IMR-90 (cell line): Measurements from ENCODE around the gene GOLGA8F. TPM values are rescaled to one million over a fixed set of nuclear protein-coding genes. Genes with fewer than 3 reads are reported as not detected.
"Not testable (repeated sequence)": the region's sequence is repeated elsewhere in the genome, so short reads cannot be mapped to it uniquely, and the experiment has no call there.

Experiments used
- ATAC-seq: fragments of 200-7000 bp; cut with Tn5 transposase; 2 replicates; pipeline ENCODE4 v1.9.1; 2020; ENCODE audit warnings: low read depth, mild to moderate bottlenecking, moderate library complexity
- Bru-seq: library from RNA; stranded (reverse); fragments of 400-500 nt; gene quantifications from one replicate; lab custom pipeline; 2021; lab: Mats Ljungman, UMichigan
- BruChase-seq, 2 experiments: library from RNA; stranded (reverse); fragments of 400-500 nt; gene quantifications; one replicate each; lab custom pipeline; 2021; lab: Mats Ljungman, UMichigan
- BruUV-seq: library from RNA; stranded (reverse); fragments of 400-500 nt; replicated peaks from 2 replicates; lab custom pipeline; 2021; lab: Mats Ljungman, UMichigan
- CTCF ChIA-PET: fragments of 300-600 bp; formaldehyde crosslinking; extraction: SDS; loops from one replicate; lab custom pipeline; 2021; ENCODE audit warnings: antibody characterized with exemption; lab: Yijun Ruan, JAX
- POLR2A ChIA-PET: fragments of 300-600 bp; sonication (Branson Sonifier 250); formaldehyde crosslinking; loops from one replicate; lab custom pipeline; 2022; ENCODE audit warnings: antibody characterized with exemption; ENCODE audit not compliant: unreplicated experiment; lab: Charles Lee
- DNase-seq: peaks from one replicate; pipeline ENCODE4 v3.0.0; 2013
- H2AFZ ChIP-seq: replicated peaks from 2 replicates; pipeline ENCODE3; 2013; ENCODE audit warnings: low read length, mild to moderate bottlenecking; ENCODE audit not compliant: poor library complexity
- H2AK5ac ChIP-seq: 2 replicates; pipeline ENCODE4 v1.6.1; 2013; ENCODE audit warnings: low read depth, low read length, inconsistent platforms
- H2AK9ac ChIP-seq: replicated peaks from 2 replicates; pipeline ENCODE3; 2013; ENCODE audit warnings: mild to moderate bottlenecking, low read depth, low read length, moderate library complexity; ENCODE audit not compliant: poor library complexity
- H2BK120ac ChIP-seq: 2 replicates; pipeline ENCODE4 v1.6.1; 2013; ENCODE audit warnings: low read depth, low read length, inconsistent platforms
- H2BK15ac ChIP-seq: 3 replicates; pipeline ENCODE4 v1.6.1; 2013; ENCODE audit warnings: low read depth, low read length, inconsistent platforms
- H2BK20ac ChIP-seq: 2 replicates; pipeline ENCODE4 v1.6.1; 2013; ENCODE audit warnings: low read depth, mild to moderate bottlenecking, inconsistent platforms, low read length, moderate library complexity
- H2BK5ac ChIP-seq: 2 replicates; pipeline ENCODE4 v1.6.1; 2013; ENCODE audit warnings: mild to moderate bottlenecking, low read depth, low read length, inconsistent platforms; ENCODE audit not compliant: poor library complexity, severe bottlenecking
- H3K14ac ChIP-seq: replicated peaks from 2 replicates; pipeline ENCODE4 v1.6.1; 2013; ENCODE audit warnings: low read depth, low read length, inconsistent platforms
- H3K18ac ChIP-seq: 2 replicates; pipeline ENCODE4 v1.6.1; 2013; ENCODE audit warnings: low read depth, low read length, control low read depth
- H3K23ac ChIP-seq: 2 replicates; pipeline ENCODE4 v1.6.1; 2013; ENCODE audit warnings: low read depth, low read length, inconsistent platforms
- H3K27ac ChIP-seq: 2 replicates; pipeline ENCODE4 v1.5.1; 2013; ENCODE audit warnings: mild to moderate bottlenecking, control low read depth, low read length; ENCODE audit not compliant: insufficient read depth
- H3K27me3 ChIP-seq: 2 replicates; pipeline ENCODE4 v1.6.1; 2013; ENCODE audit warnings: low read length; ENCODE audit not compliant: control insufficient read depth, insufficient read depth
- H3K36me3 ChIP-seq: 2 replicates; pipeline ENCODE4 v1.6.1; 2013; ENCODE audit warnings: low read length, mixed read lengths; ENCODE audit not compliant: control insufficient read depth, insufficient read depth
- H3K4ac ChIP-seq: 2 replicates; pipeline ENCODE4 v1.6.1; 2013; ENCODE audit warnings: low read depth, low read length, inconsistent platforms
- H3K4me1 ChIP-seq: 2 replicates; pipeline ENCODE4 v1.6.1; 2013; ENCODE audit warnings: low read length, mixed read lengths; ENCODE audit not compliant: control insufficient read depth, insufficient read depth
- H3K4me2 ChIP-seq: 2 replicates; pipeline ENCODE4 v1.6.1; 2013; ENCODE audit warnings: low read depth, mild to moderate bottlenecking, control low read depth, low read length, moderate library complexity
- H3K4me3 ChIP-seq: 2 replicates; pipeline ENCODE4 v1.5.1; 2013; ENCODE audit warnings: low read depth, mild to moderate bottlenecking, control low read depth, low read length, moderate library complexity; ENCODE audit not compliant: insufficient read depth
- H3K56ac ChIP-seq: 2 replicates; pipeline ENCODE4 v1.6.1; 2013; ENCODE audit warnings: low read length, inconsistent platforms; ENCODE audit not compliant: insufficient read depth; ENCODE audit errors: extremely low read depth
- H3K79me1 ChIP-seq, 2 experiments: 2 replicates each; pipeline ENCODE4 v1.6.1; 2013; ENCODE audit warnings: low read length in 2 of 2, inconsistent platforms in 1 of 2, low read depth in 1 of 2
- H3K9ac ChIP-seq: 2 replicates; pipeline ENCODE4 v1.6.1; 2013; ENCODE audit warnings: low read depth, low read length, control low read depth
- H3K9me1 ChIP-seq: 2 replicates; pipeline ENCODE4 v1.6.1; 2013; ENCODE audit warnings: low read length, inconsistent platforms; ENCODE audit not compliant: insufficient read depth
- H3K9me3 ChIP-seq: 2 replicates; pipeline ENCODE4 v1.6.1; 2013; ENCODE audit warnings: low read length; ENCODE audit not compliant: control insufficient read depth, insufficient read depth
- H4K20me1 ChIP-seq: 2 replicates; pipeline ENCODE4 v1.6.1; 2013; ENCODE audit warnings: low read length, inconsistent platforms; ENCODE audit not compliant: insufficient read depth
- H4K5ac ChIP-seq: 2 replicates; pipeline ENCODE4 v1.6.1; 2013; ENCODE audit warnings: mild to moderate bottlenecking, low read depth, low read length, control low read depth
- H4K8ac ChIP-seq, 2 experiments: 2 replicates each; pipeline ENCODE4 v1.6.1; 2013; ENCODE audit warnings: low read depth in 2 of 2, low read length in 2 of 2, control low read depth in 1 of 2, inconsistent platforms in 1 of 2
- H4K91ac ChIP-seq: 2 replicates; pipeline ENCODE4 v1.6.1; 2013; ENCODE audit warnings: low read depth, low read length, inconsistent platforms; ENCODE audit not compliant: insufficient read depth
- WGBS, 2 experiments: methylation state at CpG; one replicate each; pipeline versions ENCODE4 v1.1.5 to v1.1.7; 2013; ENCODE audit warnings: missing lambda C conversion rate in 2 of 2; ENCODE audit not compliant: insufficient read length in 1 of 2; ENCODE audit errors: extremely low coverage in 2 of 2; 5-methylcytosine and 5-hydroxymethylcytosine counted together
- dilution Hi-C: fragments of 300-500 bp; cut with HindIII; formaldehyde crosslinking; loops from one replicate; pipeline ENCODE4 v1.14.3; 2018; ENCODE audit warnings: low sequenced_read_pairs; ENCODE audit not compliant: unreplicated experiment
- in situ Hi-C: fragments of 300-500 bp; cut with MboI; formaldehyde crosslinking; loops from 3 replicates; pipeline ENCODE4 v1.14.3; 2019; ENCODE audit warnings: low sequenced_read_pairs, inconsistent platforms, mixed read lengths
- intact Hi-C: fragments of 100-400 bp; cut with micrococcal nuclease; formaldehyde crosslinking; loops from 2 replicates; pipeline ENCODE4 v1.10.0; 2022
- long read RNA-seq: library from polyadenylated mRNA; unstranded; transcript quantifications from one replicate; pipeline ENCODE4 v2.0.0, GENCODE V29; 2021; ENCODE audit not compliant: unreplicated experiment
- polyA plus RNA-seq, 3 experiments: library from polyadenylated mRNA; depleted of rRNA; stranded (reverse); fragments of >200 nt; gene quantifications; 2 replicates each; pipeline ENCODE4 v1.2.3, GENCODE V29; 2012; ENCODE audit warnings: low replicate concordance in 1 of 3
- total RNA-seq: library from RNA; depleted of rRNA; stranded (reverse); fragments of >200 nt; gene quantifications from 2 replicates; pipeline ENCODE4 v1.2.3, GENCODE V29; 2012; rRNA removed

Gene GOLGA8F
- not detected in 2 replicates for total RNA-seq
- not detected in 2 replicates for polyA plus RNA-seq (2012; rRNA removed)
- polyA plus RNA-seq (2012; cell fraction: cytosol; rRNA removed) = not detected in 2 replicates
- not detected in 2 replicates for polyA plus RNA-seq (2012; cell fraction: nucleus; rRNA removed; ENCODE audit: low replicate concordance)
- Bru-seq, nascent RNA = not detected
- BruChase-seq, experiment 1, labeled RNA remaining after a 6-hour chase = not detected
- not detected for BruChase-seq, experiment 2, labeled RNA remaining after a 2-hour chase
- long read RNA-seq = 0 reads

DNA sequence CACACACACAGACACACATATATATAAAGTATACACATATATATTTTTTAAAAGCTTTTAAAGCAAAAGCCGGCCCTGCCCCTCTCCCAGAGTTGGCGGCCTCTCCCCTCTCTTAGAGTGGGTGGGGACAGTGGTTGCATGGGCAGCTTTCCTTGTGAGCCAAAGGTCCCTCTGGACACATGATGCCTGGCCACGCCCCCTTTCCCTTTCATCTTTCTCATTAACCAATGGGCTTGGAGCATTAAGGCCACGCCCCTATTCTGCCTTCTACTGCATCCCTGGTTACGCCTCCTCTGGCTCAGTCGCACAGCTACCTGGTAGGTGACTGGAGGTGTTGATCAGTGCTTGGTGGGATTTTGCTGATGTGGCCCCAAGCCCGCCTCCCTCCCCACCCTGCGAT lies at the start of gene GOLGA8F:
Gene GOLGA8F, plus strand, starts transcription at position 301 of the 400 bp plus-strand sequence. Its CDS starts 98 bp downstream, at position 399.
- H2AFZ ChIP-seq, H3K18ac ChIP-seq, H3K14ac ChIP-seq, H3K79me1 ChIP-seq, H3K4me3 ChIP-seq, H3K23ac ChIP-seq, H4K8ac ChIP-seq, H3K4me1 ChIP-seq, CTCF ChIA-PET, H3K56ac ChIP-seq, DNase-seq, H3K27ac ChIP-seq, H4K20me1 ChIP-seq, BruUV-seq, in situ Hi-C loops, H3K27me3 ChIP-seq, POLR2A ChIA-PET, H2BK20ac ChIP-seq, H3K9me3 ChIP-seq, H3K9ac ChIP-seq, H4K5ac ChIP-seq, H2BK120ac ChIP-seq, H2AK5ac ChIP-seq, ATAC-seq, H2BK15ac ChIP-seq, dilution Hi-C loops, H3K4me2 ChIP-seq, H3K4ac ChIP-seq, H4K91ac ChIP-seq, H3K9me1 ChIP-seq, H3K36me3 ChIP-seq, intact Hi-C loops, H2AK9ac ChIP-seq, H2BK5ac ChIP-seq: not testable (repeated sequence)
- WGBS, 2 experiments = no CpG with 5 or more reads among the region's 8 CpGs

DNA sequence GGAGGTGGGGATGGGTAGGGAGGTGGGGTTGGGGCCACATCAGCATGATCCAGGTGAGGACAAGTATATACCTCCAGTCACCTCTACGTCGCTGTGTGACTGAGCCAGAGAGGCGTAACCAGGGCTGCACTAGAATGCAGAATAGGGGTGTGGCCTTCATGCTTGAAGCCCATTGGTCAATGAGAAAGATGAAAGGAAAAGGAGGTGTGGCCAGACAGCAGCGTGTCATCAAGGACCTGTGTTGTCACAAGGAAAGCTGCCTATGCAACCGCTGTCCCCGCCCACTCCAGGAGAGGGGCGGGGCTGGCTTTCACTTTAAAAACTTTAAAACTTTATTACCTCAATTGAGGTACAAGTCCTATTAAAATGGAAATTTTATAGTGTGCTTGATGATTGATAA lies 20.5 kb upstream of the GOLGA8F start, which contains the start of gene GOLGA6L24:
Gene GOLGA6L24, minus strand, starts transcription at position 101 of the 400 bp plus-strand sequence. Its CDS starts 61 bp downstream, at position 40.
- H4K20me1 ChIP-seq, H3K14ac ChIP-seq, H3K4me1 ChIP-seq, H3K9me3 ChIP-seq, H2BK20ac ChIP-seq, DNase-seq, H2AFZ ChIP-seq, ATAC-seq, H4K8ac ChIP-seq, H2BK15ac ChIP-seq, H3K27me3 ChIP-seq, H3K4me2 ChIP-seq, intact Hi-C loops, H3K9me1 ChIP-seq, H3K56ac ChIP-seq, dilution Hi-C loops, BruUV-seq, in situ Hi-C loops, CTCF ChIA-PET, H3K4ac ChIP-seq, H3K23ac ChIP-seq, H2AK9ac ChIP-seq, H4K91ac ChIP-seq, H4K5ac ChIP-seq, H2BK5ac ChIP-seq, H3K36me3 ChIP-seq, H3K9ac ChIP-seq, H2AK5ac ChIP-seq, H3K79me1 ChIP-seq, POLR2A ChIA-PET, H3K4me3 ChIP-seq, H3K18ac ChIP-seq, H3K27ac ChIP-seq, H2BK120ac ChIP-seq: not testable (repeated sequence)
- WGBS, 2 experiments = no CpG with 5 or more reads among the region's 7 CpGs
